GM15510 (cell line): ENCODE data around the gene HTD2.

Experiments used
- POLR2A ChIP-seq: IDR thresholded peaks from 3 replicates; pipeline ENCODE4 v1.6.1; 2011; ENCODE audit warnings: borderline replicate concordance; ENCODE audit not compliant: insufficient read length; ENCODE audit errors: extremely low read depth

Gene HTD2

DNA sequence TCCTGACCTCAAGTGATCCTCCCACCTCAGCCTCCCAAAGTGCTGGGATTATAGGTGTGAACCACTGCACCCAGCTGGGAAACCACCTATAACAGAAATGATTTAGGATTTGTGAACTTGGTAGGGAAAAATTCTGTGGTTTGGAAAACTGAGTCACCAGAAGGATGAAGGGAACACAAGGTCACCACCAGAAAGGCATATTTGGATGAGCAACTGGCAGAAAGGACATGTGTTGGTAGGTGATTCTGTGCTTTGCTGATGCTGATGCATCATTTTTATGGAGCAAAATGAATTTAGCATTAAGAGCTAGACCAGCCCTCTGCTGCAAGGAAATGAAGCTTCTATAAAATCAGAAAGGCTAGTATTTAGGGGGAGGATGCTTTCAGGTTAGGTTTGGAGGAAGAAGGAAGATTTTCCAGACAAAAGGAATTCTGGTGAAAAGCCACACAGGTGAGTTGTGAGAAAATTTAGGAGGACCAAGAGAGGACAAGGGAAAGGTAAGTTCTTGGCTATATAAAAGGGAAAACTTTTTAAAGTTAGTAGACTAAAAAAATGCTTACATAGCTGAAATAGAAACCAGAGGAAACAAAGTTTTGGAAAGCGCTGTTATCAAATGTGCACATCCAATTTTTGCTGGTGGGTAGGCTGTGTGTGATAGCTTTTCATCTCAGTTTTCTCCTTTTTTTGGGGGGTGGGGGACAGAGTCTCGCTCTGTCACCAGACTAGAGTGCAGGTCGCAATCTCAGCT is 30.0 kb downstream of the HTD2 start:
- TF ChIP-seq POLR2A, result no peak

DNA sequence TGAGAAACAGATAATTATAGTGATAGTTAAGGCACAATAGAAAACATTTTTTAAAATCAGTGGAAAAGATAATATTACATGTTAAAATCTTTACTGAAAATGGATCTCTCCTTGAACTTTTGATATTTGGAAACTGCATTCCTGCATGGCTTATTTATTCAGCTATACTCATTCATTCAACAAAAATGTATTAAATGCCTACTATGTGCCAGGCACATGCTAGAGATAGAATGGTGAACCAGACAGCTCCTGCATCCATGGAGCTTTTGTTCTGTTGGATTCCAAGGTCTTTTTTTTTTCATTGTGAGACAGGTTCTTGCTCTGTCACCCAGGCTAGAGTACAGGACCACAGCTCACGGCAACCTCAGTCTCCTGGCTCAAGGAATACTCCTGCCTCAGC is 30.9 kb downstream of the HTD2 start:
- no peak for TF ChIP-seq POLR2A

DNA sequence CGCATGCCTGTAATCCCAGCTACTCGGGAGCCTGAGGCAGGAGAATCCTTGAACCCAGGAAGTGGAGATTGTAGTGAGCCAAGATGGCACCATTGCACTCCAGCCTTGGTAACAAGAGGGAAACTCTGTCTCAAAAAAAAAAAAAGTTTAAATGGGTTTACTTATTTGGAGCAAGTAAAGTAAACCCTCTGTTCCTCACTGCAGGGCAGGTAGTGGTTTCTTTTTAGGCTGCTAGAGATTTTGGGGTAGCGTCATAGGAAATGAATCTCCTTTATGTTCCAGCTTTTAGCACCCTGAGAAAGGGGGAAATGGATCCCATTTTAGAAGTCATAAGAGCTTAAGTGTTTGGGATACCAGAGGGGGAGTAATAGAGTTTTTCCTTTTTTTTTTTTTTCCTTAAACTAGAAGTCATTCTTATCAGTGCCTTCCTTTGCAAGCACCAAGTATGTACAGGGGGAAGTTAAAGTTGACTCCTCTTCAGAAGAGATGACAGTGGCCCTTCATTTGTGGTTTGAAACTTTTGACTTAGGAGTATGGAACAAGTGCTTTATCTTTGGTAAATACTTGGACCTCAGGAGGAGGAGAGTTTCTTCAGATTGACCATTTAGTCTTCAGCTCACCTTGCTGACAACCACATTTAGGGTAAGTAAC is 34.4 kb downstream of the HTD2 start:
- no peak for TF ChIP-seq POLR2A

DNA sequence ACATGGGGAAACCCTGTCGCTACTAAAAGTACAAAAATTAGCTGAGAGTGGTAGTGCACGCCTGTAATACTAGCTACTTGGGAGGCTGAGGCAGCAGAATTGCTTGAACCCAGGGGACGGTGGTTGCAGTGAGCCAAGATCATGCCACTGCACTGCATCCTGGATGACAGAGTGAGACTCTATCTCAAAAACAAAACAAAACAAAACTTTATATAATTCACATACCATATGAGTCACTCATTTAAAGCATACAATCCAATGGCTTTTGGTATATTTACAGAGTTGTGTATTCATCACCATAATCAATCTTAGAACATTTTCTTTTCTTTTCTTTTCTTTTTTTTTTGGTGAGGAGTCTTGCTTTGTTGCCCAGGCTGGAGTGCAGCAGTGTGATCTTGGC is 35.1 kb downstream of the HTD2 start:
- no peak for TF ChIP-seq POLR2A

DNA sequence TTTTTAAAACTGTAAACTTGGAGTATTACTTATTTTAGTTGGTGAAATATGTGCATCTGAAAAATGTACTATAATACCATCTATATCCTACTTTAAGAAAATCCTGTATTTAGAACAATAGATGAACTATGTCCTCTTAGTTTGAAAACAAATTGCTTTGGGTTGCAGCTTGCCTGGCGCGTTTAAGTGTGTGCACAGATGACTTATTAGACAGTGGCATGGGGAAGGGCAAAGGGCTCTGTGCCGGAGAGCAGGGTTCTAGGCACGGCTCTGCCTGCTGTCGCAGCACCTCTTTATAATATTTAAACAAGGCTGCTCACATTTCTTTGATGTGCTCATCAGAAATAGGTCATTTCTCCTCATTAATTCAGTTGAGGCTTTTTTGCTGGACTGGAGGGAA is 36.4 kb downstream of the HTD2 start:
- no peak for TF ChIP-seq POLR2A

DNA sequence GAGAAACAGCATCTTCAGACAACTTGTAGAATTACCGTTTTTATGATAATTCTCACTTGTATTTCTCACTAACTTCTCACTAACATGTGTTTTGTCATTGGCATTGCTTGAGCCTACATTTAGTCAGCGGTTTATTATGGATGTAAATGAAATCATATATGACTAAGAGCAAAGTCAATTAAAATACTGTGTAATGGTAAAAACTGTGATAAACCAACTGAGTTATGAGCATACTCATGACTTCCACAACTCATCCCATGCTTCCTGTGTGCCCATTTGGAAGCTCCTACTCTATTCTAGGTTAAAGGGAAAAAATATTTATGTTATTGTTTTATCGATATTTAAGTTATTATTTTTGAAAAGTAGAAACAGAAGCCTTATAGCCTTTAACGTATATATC is 39.1 kb downstream of the HTD2 start:
- TF ChIP-seq POLR2A, result no peak

DNA sequence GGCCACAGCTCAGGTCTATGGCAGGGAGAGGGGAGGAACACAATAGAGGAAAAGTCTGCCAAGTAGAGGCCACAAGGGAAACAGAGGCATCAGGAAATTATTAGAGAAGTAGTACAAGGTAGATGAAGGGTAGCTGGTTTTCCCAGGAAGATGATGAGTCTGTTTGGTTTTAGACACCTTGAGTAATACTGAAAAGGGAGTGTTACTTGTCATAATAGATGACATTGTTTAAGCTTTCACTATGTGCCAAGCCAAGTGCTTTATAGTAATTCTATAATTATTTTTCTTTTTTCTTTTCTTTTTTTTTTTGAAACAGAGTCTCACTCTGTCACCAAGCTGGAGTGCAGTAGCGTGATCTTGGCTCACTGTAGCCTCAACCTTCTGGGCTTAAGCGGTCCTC is 40.0 kb downstream of the HTD2 start:
- no peak for TF ChIP-seq POLR2A

DNA sequence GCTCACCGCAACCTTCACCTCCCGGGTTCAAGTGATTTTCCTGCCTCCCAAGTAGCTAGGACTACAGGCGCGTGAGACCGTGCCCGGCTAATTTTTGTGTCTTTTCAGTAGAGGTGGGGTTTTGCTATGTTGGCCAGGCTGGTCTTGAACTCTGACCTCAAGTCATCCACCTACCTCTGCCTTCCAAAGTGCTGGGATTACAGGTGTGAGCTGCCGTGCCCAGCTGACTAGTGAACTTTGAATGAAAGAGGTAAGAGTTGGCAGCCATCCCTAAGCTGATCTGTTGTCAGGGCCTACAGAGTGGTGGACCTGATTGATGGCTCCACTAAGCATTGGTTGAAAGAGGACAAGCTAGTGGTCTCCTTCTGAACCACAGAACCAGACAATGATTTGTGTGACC is 41.7 kb downstream of the HTD2 start:
- no peak for TF ChIP-seq POLR2A

DNA sequence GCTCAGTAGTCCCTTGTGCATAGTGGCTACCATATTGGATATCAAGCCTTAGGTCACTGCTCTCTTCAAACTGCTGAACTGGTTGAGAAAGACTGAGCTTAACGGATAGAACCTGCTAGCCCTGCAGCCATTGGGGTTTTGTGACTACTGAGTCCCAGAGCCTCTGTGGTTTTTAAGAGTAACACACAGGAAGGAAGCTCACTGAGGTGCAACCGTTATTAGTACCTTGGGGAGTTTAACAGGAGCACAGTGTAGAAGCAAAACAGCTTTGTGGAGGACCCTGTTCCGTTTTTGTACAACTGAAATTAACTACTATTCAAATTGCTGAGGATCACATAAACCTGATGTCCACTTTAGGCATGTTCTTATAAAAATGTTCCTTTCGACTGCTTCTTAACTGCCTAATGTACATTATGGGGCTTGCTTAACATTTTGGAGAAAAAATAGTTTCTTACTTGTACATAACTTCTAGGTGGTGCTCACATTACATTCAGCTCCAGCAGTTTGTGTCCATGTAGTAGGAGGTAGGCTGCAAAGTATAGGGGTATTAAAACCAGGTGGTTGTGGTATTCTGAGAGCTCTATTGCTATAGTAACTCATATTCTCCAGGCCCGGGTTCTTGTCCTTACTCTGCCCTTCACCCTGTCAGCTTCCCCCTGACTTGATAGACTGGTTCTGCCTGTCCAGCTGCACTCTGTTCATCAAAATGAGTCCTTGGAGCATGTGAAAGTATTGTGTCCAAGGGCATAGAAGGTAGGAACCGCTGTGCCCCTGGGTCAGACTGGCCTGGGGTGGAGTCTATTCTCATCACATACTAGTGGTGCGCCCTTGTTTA is 43.7 kb downstream of the HTD2 start:
- TF ChIP-seq POLR2A, result peak; percentile 23

DNA sequence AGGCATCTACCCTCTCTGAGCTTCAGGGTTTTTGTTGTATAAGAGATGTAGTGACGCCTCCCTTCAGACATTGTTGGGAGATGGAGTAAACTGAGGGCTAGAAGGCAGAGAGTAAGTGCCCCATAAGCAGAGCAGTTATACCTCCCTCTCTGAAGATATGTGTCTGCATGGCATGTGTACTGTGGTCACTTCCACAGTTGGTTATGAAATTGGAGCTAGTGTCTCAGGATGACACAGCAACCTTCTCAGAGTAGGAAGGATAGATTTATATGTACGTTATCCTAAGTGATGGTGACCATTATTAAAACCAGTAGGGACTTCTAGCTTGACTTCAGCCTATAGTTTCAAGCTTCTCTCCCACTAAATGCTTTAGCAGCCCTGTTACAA is 44.3 kb downstream of the HTD2 start:
- no peak for TF ChIP-seq POLR2A

DNA sequence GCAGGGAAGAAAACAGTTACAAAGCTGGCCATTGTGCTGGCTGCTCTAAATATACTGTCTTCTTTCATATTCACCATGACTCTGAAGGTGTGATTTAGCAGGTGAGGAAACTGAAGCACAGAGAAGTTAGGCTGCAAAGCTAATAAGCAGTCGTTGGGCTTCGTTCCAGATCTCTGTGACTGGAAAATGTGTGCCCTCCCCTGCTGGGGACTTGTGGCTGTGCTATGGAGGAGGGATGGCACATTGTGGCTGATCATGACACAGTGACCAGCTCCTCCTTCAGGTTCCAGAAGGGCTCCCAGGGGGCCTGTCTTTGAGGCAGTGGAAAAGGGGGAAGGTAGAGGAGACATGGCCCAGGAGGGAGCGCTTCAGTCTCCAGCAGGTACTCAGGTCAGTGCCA is 45.6 kb downstream of the HTD2 start:
- TF ChIP-seq POLR2A, result no peak

DNA sequence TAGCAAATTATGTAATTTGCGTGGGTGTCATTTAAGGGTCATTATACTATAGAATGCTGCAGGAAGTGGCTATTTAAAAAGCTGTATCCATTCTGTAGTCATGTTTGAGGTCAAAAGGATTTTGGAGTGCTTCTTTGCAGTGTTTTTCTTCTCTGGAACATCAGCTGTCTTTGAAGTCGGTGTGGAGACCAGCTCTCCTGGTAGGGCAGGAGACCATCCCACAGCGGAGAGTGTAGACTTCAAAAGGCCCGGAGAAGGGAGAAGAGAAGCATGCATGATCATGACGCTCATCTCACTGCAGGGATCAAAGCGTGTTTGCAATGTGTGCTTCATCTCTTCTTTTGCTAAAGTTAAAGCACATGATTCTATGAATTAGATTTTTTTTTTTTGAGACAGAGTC is 46.3 kb downstream of the HTD2 start:
- no peak for TF ChIP-seq POLR2A

DNA sequence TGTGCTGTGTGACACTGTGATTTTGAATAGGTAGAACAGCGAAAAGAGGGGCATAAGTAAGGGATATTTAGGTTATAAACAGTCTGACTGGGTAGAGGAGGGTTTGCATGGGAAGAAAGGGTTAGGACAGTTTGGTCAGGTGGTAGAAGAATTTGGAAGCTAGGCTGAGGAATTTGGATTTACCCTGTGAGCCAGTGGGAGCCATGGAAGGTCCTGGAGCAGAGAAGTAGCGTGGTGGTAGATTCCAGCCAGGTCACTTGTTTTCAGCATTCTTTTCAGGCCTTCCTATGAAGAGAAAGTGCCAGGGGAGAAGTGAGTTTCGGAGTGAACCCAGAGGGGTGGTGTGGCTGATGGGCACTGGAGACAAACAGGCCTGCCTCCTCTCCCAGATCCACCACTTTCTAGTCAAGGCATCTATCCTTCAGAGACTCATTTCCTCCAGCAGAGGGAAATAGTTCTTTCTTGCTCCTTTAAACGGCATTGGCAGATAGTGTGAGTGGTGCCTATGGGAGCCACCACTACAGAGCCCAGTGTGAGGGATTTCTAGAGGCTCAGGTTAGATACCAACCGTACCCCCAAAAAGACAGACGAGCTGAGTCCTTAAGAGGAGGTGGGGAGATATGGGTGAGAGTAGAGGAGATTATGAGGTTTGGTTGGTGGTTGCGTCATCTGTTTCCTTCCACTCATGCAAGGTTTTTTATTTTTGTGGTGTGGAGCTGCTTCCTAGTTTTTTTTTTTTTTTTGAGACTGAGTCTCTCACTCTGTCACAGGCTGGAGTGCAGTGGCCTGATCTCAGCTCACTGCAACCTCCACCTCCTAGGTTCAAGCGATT is 47.6 kb downstream of the HTD2 start:
- TF ChIP-seq POLR2A, result no peak

DNA sequence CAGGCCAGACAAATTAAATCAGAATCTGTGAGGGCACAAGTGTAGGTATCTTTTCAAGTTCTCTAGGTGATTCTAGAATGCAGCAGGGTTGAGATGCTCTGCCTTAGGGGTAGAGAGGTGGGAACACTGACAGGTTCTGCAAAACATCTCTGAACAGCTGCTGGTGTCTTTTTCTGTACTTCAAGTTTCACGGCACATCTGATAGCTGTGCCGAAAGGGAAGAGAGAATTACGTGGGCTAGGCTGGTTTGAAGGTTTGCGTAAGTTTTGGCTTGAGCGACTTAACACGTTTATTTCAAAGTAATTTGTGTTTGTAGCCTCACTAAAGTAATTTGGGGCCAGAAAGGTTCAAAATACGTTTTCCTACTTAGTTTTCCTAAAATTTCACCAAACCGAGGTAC is 48.9 kb downstream of the HTD2 start:
- TF ChIP-seq POLR2A, result no peak

DNA sequence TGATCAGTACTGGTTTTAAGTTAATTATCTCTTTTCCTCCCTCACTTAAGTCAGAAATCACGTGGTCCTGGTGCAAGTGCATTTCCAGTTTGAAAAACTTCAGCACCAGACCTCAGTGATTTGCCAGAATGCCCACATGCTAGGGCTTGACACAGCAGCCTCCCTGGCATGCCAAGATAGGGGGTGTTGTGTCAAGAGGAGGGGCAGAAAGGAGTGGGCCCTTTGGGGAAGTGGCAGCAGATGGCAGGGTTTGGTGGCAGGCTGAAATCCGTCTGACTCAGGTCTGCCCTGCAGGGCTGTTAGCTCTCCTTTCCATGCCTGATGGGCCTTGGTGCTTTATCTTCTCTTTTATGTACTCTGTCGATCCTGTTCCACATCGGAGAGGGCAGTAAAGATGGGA is 49.7 kb downstream of the HTD2 start:
- no peak for TF ChIP-seq POLR2A
